ENCODE results near the gene LYRM9. TPM values are rescaled to one million over a fixed set of nuclear protein-coding genes. Genes with fewer than 3 reads are reported as not detected.
"Not testable (repeated sequence)": the region's sequence is repeated elsewhere in the genome, so short reads cannot be mapped to it uniquely, and the experiment has no call there.

The LYRM9 gene
- total RNA-seq, 2 donors from 2014 or later = 9.1 to 11.6 TPM

DNA sequence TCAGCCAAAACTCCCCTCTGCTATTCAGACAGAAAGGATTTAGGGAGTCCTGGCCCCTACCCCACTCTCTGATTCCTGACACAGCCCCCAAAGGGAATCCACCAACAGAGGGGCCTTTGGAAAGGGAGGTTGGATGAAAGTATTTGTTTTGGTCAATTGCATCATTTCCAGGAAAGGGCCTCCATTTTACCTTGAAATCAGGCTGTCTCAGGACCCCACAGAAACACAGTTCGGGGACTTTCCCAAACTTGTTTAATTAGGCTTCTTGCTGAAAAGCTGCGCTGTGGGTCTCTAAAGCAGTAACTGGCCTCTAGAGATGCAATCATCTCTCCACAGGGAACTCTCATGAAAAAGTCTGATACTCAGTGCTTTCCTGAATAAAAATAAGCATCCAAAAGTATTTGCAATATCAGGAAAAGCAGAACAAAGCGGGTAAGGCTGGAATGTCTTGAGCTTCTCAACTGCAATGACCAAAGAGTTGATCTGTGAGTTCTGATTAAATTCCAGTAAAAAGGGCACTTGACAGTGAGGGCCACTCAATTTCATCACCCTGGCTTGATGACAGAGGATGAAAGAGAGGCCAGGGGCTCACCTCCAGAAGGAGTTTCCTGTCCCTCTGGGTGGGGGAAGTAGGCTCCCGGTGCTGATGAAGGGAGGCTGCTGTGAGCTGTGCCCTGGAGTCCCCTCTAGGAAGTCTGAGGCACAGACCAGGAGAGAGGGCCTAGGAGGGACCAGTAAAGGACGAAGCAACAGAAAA lies 36.3 kb downstream of the LYRM9 start:
- peaks cover 21% of the 10 kb centered on the region for H3K27me3 Mint-ChIP-seq
- no peak for DNase-seq
- no peak overlapping the region for H3K27ac Mint-ChIP-seq
- no peaks in the 10 kb centered on the region for H3K4me1 Mint-ChIP-seq
- no peak for ATAC-seq
- no peaks in the 10 kb centered on the region for H3K36me3 Mint-ChIP-seq (ENCODE audit: low read depth)
- no peak overlapping the region for H3K4me3 Mint-ChIP-seq
- no peaks in the 10 kb centered on the region for H3K9me3 ChIP-seq (ENCODE audit: control insufficient read depth, low read length, poor library complexity, severe bottlenecking)

DNA sequence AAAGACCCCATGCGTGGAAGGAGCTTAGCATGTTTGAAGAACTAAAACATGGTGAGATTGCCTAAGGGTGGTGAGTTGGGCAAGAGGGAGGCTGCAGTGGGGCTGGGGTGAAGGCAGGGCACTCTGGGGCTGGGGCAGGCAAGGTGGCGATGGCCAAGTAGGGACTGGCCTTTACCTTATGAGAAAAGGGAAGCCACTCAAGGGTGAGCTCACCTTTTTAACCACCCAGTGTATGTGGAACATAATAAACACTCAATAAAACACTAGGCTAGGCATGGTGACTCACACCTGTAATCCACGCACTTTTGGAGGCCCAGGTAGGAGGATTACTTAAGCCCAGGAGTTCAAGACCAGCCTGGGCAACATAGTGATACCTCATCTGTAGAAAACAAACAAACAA lies 37.7 kb downstream of the LYRM9 start:
- DNase-seq = no peak
- no peak for ATAC-seq
- Mint-ChIP-seq H3K36me3 (ENCODE audit: low read depth) (no peaks in the 10 kb centered on the region), H3K4me3 (no peak overlapping the region), H3K27me3 (peaks cover 17% of the 10 kb centered on the region), H3K27ac (no peak overlapping the region), H3K4me1 (no peaks in the 10 kb centered on the region)
- no peaks in the 10 kb centered on the region for H3K9me3 ChIP-seq (ENCODE audit: control insufficient read depth, low read length, poor library complexity, severe bottlenecking)

DNA sequence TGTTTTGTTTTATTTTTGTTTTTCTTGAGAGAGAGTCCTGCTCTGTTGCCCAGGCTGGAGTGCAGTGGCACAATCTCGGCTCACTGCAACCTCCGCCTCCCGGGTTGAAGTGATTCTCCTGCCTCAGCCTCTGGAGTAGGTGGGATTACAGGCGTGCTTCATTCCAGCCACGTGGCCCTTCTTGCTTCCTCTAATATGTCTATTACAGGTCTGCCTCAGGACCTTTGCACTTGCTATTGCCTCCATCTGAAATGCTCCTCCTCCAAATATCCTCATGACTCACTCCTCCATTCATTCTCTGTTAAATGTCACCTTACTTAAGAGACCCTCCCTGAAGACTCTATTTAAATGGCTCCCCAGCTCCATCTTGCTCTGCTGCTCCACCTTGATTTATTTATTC lies 39.0 kb downstream of the LYRM9 start:
- no peaks in the 10 kb centered on the region for H3K36me3 Mint-ChIP-seq (ENCODE audit: low read depth)
- H3K27me3 Mint-ChIP-seq = peaks cover 6% of the 10 kb centered on the region
- DNase-seq (no peak), ATAC-seq (no peak)
- no peaks in the 10 kb centered on the region for H3K9me3 ChIP-seq (ENCODE audit: control insufficient read depth, low read length, poor library complexity, severe bottlenecking)
- H3K27ac Mint-ChIP-seq = no peak overlapping the region
- H3K4me3 Mint-ChIP-seq = no peak overlapping the region
- no peaks in the 10 kb centered on the region for H3K4me1 Mint-ChIP-seq

DNA sequence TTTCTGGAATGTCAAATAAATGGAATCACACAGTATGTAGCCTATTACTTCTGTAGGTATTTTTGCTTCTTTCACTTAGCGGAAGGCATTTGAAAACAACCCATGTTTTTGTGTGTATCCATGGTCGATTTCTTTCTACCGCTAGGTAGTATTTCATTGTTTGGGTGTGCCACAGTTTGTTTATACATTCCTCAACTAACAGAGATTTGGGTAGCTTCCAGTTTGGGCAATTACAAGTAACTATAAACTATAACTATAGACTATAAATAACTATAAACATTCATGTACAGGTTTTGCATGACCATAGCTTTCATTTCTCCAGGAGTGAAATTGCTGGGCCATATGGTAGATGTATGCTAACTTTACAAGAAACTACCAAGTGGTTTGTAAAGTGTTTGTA lies 40.1 kb downstream of the LYRM9 start:
- no peak for ATAC-seq
- Mint-ChIP-seq H3K36me3 (ENCODE audit: low read depth) (no peaks in the 10 kb centered on the region), H3K27ac (no peak overlapping the region), H3K27me3 (peaks cover 12% of the 10 kb centered on the region), H3K4me1 (peaks cover 3% of the 10 kb centered on the region), H3K4me3 (no peak overlapping the region)
- no peaks in the 10 kb centered on the region for H3K9me3 ChIP-seq (ENCODE audit: control insufficient read depth, low read length, poor library complexity, severe bottlenecking)
- no peak for DNase-seq

DNA sequence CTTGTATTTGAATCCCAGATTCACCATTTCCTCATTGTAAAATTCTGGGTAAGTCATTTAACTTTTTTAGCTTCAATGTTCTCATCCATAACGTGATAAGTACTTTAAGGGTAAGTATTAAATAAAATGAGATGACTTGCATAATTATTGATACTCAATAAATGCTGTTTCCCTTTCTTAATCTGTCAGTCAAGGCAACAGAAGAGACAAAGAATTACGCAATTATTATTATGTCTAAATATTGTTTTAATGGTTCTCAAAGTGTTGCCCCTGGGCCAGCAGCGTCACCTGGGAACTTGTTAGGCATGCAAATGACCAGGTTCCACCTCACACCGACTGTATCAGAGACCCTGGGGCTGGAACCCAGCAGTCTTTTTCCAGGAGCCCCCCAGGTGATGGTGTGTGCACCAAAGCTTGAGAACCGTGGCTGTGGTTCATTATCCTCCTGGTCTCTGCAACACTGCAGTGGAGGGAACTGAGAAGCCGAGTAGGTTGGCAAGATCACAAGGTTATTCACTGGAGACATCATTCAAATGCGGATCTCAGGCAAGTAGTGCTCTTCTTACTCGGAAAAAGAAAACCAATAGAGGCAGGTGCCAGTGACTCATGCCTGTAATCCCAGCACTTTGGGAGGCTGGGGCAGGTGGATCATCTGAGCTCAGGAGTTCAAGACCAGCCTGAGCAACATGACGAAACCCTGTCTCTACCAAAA lies 43.5 kb downstream of the LYRM9 start:
- Mint-ChIP-seq H3K27me3 (peaks cover 12% of the 10 kb centered on the region), H3K27ac (no peak overlapping the region), H3K36me3 (ENCODE audit: low read depth) (no peaks in the 10 kb centered on the region), H3K4me1 (peaks cover 10% of the 10 kb centered on the region), H3K4me3 (no peak overlapping the region)
- DNase-seq (no peak), ATAC-seq (no peak)
- no peaks in the 10 kb centered on the region for H3K9me3 ChIP-seq (ENCODE audit: control insufficient read depth, low read length, poor library complexity, severe bottlenecking)

DNA sequence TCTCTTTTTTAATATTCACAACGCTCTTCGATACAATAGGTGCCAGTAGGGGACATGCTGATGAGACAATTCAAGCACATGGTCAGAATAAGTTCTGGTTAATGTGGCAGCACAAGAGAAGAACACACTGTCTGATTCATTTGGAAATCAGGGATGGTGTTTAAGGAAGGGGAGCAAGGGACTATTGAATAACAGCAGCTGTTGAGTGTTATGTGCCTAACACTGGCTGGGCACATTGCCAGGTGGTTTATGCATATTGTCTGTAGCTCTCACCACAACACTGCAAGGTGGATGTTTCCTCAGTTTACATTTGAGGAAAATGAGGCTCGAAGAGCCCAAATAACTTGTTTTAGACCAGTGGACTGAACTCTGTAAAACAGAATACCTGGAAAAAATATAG lies 44.2 kb downstream of the LYRM9 start:
- ATAC-seq (no peak), DNase-seq (no peak)
- H3K4me3 Mint-ChIP-seq = no peak overlapping the region
- H3K9me3 ChIP-seq (ENCODE audit: control insufficient read depth, low read length, poor library complexity, severe bottlenecking) = no peaks in the 10 kb centered on the region
- H3K4me1 Mint-ChIP-seq = peaks cover 10% of the 10 kb centered on the region
- peak overlapping the region; percentile 41 for H3K27ac Mint-ChIP-seq
- H3K27me3 Mint-ChIP-seq = peaks cover 12% of the 10 kb centered on the region
- H3K36me3 Mint-ChIP-seq (ENCODE audit: low read depth) = no peaks in the 10 kb centered on the region

DNA sequence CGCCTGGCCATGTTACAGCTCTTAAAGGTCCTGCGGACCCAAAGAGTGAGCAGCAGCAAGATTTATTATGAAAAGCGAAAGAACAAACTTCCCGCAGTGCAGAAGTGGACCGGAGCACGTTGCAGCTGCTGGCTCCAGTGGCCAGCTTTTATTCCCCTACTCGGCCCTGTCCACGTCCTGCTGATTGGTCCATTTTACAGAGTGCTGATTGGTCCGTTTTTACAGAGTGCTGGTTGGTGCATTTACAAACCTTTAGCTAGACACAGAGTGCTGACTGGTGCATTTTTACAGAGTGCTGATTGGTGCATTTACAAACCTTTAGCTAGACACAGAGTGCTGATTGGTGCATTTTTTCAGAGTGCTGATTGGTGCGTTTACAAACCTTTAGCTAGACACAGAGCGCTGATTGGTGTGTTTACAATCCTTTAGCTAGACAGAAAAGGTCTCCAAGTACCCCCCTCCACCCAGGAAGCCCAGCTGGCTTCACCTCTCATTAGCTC lies 46.3 kb downstream of the LYRM9 start:
- ATAC-seq; H3K9me3 ChIP-seq (ENCODE audit: control insufficient read depth, low read length, poor library complexity, severe bottlenecking); H3K36me3 Mint-ChIP-seq (ENCODE audit: low read depth); H3K4me1 Mint-ChIP-seq; DNase-seq; H3K27me3 Mint-ChIP-seq: not testable (repeated sequence)
- Mint-ChIP-seq H3K4me3 (peak overlapping the region; percentile 82), H3K27ac (peak overlapping the region; percentile 65)

DNA sequence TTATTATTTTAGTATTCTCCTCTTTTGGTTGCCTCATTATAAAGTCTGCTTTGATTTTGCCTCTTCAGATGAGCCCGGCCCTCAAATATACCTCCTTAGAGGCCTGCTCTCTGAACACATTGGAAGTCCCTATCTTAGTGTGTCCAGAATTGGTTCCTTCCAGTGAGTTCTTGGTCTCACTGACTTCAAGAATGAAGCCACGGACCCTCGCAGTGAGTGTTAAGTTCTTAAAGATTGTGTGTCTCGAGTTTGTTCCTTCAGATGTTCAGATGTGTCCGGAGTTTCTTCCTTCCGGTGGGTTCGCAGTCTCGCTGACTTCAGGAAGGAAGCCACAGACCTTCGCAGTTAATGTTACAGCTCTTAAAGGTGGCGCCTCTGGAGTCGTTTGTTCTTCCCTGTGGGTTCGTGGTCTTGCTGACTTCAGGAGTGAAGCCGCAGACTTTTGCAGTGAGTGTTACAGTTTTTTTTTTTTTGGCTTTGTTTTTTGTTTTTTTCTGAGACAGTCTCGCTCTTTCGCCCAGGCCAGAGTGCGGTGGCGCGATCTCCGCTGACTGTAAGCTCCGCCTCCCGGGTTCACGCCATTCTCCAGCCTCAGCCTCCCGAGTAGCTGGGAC lies 47.0 kb downstream of the LYRM9 start:
- Mint-ChIP-seq H3K4me3 (peak overlapping the region; percentile 82), H3K36me3 (ENCODE audit: low read depth) (no peaks in the 10 kb centered on the region), H3K4me1 (peaks cover 10% of the 10 kb centered on the region), H3K27ac (peak overlapping the region; percentile 65), H3K27me3 (peaks cover 6% of the 10 kb centered on the region)
- no peaks in the 10 kb centered on the region for H3K9me3 ChIP-seq (ENCODE audit: control insufficient read depth, low read length, poor library complexity, severe bottlenecking)
- ATAC-seq = peak; percentile 57
- no peak for DNase-seq

DNA sequence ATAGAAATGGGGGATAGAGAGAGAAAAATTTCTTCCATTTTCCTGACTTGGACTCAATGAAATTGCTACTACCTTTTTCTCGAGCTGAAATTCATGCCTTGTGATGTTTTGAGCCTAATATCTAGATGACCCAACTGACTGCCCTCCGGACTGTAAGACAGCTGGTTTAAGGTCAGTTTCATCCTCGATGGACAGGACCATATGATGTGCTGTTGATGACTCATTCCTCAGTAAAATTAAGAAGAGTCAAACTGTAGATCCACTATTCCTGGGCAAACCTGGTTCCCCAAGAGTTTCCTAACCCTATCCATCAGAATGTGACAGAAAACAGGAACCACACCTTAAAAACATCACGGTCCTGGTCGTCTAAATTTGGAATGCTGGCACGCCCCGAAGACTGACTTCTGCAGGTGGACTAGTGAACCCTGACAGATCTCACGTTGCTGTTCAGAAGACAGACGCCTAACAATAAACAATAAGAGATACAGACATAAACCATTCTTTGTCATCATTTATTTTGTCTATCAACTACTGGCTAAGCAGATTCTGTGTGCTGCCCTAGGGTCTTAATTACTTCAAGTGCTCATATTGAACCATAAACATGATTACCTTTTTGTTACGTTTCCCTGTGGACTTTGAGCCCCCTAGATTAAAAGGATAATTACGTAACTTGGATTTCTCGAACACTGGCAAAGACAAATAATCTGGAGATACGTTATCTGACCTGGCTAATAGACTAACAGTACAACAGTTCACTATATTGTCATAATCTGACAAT lies 47.7 kb downstream of the LYRM9 start:
- H3K27ac Mint-ChIP-seq = peak overlapping the region; percentile 65
- peaks cover 6% of the 10 kb centered on the region for H3K27me3 Mint-ChIP-seq
- H3K4me1 Mint-ChIP-seq = peaks cover 10% of the 10 kb centered on the region
- peak overlapping the region; percentile 82 for H3K4me3 Mint-ChIP-seq
- H3K36me3 Mint-ChIP-seq (ENCODE audit: low read depth) = no peaks in the 10 kb centered on the region
- no peak for ATAC-seq
- no peaks in the 10 kb centered on the region for H3K9me3 ChIP-seq (ENCODE audit: control insufficient read depth, low read length, poor library complexity, severe bottlenecking)
- DNase-seq = no peak

DNA sequence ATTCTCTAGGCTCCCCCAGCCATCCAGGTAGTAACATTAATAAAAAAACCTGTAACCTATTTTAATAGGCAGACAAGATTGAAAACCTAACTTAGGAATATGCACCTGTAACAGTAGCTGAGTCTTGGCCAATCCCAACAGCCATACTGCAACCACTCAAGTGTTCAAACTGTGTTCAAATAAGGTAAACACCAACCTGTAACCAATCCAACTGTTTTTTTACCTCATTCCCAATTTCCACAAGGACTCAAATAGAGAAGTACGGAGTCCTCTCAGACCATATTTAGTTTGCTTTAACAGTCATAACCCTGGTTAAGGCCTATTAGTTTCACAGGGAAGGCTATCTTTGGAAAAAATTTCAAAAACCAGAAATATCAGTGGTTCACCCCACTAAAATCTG lies 52.5 kb downstream of the LYRM9 start:
- no peak overlapping the region for H3K4me3 Mint-ChIP-seq
- DNase-seq = no peak
- H3K4me1 Mint-ChIP-seq = no peaks in the 10 kb centered on the region
- no peak overlapping the region for H3K27ac Mint-ChIP-seq
- no peaks in the 10 kb centered on the region for H3K36me3 Mint-ChIP-seq (ENCODE audit: low read depth)
- H3K9me3 ChIP-seq (ENCODE audit: control insufficient read depth, low read length, poor library complexity, severe bottlenecking) = no peaks in the 10 kb centered on the region
- ATAC-seq = no peak
- no peaks in the 10 kb centered on the region for H3K27me3 Mint-ChIP-seq

DNA sequence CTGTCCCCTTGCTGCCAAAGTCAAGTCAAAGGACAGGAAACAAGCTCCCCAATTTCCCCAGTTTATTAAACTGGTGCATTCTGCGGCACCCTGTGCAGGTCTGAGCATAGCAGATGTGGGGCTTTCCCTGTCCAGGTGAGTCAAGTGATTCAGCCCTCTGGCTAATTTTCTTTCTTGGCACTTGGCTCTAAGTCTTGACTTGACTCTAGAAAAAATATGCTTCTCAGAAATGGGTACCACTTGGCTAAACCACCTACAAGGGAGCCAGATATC lies 52.8 kb downstream of the LYRM9 start:
- not testable (repeated sequence) for H3K4me1 Mint-ChIP-seq; H3K9me3 ChIP-seq (ENCODE audit: control insufficient read depth, low read length, poor library complexity, severe bottlenecking); H3K36me3 Mint-ChIP-seq (ENCODE audit: low read depth); DNase-seq; ATAC-seq; H3K27me3 Mint-ChIP-seq; H3K27ac Mint-ChIP-seq; H3K4me3 Mint-ChIP-seq

DNA sequence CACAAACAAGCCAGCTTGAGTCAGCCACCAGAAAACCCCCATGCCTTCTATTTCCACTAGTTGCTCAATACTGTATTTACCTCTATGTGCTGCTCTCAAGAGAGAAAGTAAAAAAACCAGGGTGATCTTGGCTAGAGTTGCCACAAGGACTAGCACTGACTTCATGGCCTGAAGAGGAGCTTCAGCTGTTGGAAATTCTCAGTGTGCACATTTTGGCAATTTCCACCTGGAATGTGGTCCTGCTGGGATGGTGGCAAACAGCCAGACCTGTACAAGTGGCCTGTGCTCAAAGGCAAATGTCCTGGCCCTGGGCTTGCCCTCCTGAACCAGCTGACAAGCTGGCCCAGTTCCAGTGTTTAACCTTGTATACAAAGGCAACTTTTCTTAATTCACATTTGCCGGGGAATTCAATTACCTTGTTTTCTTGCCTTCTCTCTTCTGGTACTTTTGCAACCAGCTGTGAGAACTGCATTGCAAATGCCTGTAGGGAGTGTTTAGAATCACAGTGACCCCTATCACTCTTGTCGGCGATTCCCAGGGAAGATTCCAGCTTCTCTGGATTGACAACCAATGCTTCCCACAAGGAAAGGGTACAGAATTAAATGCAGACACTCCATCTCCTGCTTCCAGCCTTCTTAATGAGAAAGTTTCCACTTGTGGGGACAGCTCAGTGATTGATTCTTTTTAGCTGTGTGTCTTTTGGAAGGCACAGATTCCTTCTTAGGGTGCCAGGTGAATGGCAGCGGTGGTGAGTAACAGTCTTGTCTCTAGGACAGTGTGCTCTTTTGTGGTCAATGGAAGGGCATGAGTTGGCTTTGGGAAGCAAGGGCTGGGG lies 53.4 kb downstream of the LYRM9 start:
- DNase-seq; H3K4me1 Mint-ChIP-seq; H3K9me3 ChIP-seq (ENCODE audit: control insufficient read depth, low read length, poor library complexity, severe bottlenecking); H3K27me3 Mint-ChIP-seq; ATAC-seq; H3K4me3 Mint-ChIP-seq; H3K27ac Mint-ChIP-seq; H3K36me3 Mint-ChIP-seq (ENCODE audit: low read depth): not testable (repeated sequence)
